Right atrium auricular region (tissue), 2 donors: ENCODE data around the gene RNF123. TPM values are rescaled to one million over a fixed set of nuclear protein-coding genes. Genes with fewer than 3 reads are reported as not detected.

Experiments used
- DNase-seq: peaks from one replicate; pipeline ENCODE4 v3.0.0-alpha.2; 2019; ENCODE audit warnings: low spot score
- H3K27ac ChIP-seq, 2 donors: fragments of 200-600 bp; sonication (generic); 1 replicate in 1 of 2; 2 replicates in 1 of 2; pipeline ENCODE4 v1.5.1; 2016 to 2019
- H3K27me3 ChIP-seq, 2 donors: fragments of 200-600 bp; sonication (generic); one replicate each; pipeline versions ENCODE4 v1.5.1 to v1.6.0; 2017 to 2019
- H3K36me3 ChIP-seq: fragments of 200-600 bp; sonication (generic); one replicate; pipeline ENCODE4 v1.5.1; 2016
- H3K4me1 ChIP-seq, 2 donors: fragments of 200-600 bp; sonication (generic); one replicate each; pipeline versions ENCODE4 v1.5.1 to v1.6.0; 2017 to 2019
- H3K4me3 ChIP-seq, 2 donors: fragments of 200-600 bp; sonication (generic); 1 replicate in 1 of 2; 2 replicates in 1 of 2; pipeline ENCODE4 v1.5.1; 2017 to 2019; ENCODE audit warnings: mild to moderate bottlenecking in 1 of 2, moderate library complexity in 1 of 2
- H3K9me3 ChIP-seq, 2 donors: fragments of 200-600 bp; sonication (generic); one replicate each; pipeline ENCODE4 v1.5.1; 2019
- total RNA-seq, 2 donors: library from RNA; depleted of rRNA; stranded (reverse); fragments of >200 nt; gene quantifications; one replicate each; pipeline ENCODE4 v1.1.0, GENCODE V29; 2016
- TF ChIP-seq, protein P1 (sequence below), 2 donors: fragments of 200-600 bp; sonication (generic); IDR thresholded peaks; one replicate each; pipeline ENCODE4 v1.5.1; 2019; ENCODE audit warnings: antibody characterized with exemption in 2 of 2

The RNF123 gene
- total RNA-seq, 2 donors from 2014 or later: 29.1 to 29.8 TPM

DNA sequence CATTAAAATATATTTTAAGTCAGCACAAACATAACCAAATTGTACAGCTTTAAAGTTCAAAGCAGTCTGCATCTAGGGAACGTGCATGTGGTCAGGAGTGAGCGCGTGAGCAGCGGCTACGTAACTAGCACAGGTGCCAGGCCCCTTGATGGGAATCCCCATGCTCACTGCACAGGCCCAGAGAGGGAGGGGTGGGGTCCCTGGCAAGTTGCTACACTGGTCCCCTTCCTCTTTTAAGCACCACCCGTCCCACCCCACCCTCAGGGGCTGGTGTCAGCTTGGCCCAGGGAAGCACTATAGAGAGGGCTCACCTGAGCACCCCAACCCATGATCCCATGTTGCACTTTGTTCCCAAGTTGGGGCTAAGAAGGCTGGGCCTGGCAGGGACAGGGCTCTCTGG lies 35.2 kb downstream of the RNF123 start:
- TF ChIP-seq, protein P1, sequence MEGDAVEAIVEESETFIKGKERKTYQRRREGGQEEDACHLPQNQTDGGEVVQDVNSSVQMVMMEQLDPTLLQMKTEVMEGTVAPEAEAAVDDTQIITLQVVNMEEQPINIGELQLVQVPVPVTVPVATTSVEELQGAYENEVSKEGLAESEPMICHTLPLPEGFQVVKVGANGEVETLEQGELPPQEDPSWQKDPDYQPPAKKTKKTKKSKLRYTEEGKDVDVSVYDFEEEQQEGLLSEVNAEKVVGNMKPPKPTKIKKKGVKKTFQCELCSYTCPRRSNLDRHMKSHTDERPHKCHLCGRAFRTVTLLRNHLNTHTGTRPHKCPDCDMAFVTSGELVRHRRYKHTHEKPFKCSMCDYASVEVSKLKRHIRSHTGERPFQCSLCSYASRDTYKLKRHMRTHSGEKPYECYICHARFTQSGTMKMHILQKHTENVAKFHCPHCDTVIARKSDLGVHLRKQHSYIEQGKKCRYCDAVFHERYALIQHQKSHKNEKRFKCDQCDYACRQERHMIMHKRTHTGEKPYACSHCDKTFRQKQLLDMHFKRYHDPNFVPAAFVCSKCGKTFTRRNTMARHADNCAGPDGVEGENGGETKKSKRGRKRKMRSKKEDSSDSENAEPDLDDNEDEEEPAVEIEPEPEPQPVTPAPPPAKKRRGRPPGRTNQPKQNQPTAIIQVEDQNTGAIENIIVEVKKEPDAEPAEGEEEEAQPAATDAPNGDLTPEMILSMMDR (IDR thresholded peaks at IDR 0.05): no peak
- no peaks in the 10 kb centered on the region for H3K27me3 ChIP-seq
- peak overlapping the region; percentile 44 to 99 for H3K4me3 ChIP-seq
- H3K4me1 ChIP-seq: peaks cover 0 to 26% of the 10 kb centered on the region in 2 donors
- no peak for DNase-seq
- H3K27ac ChIP-seq: peak overlapping the region; percentile 91 to 94
- no peaks in the 10 kb centered on the region for H3K9me3 ChIP-seq
- H3K36me3 ChIP-seq: peaks cover 47% of the 10 kb centered on the region

DNA sequence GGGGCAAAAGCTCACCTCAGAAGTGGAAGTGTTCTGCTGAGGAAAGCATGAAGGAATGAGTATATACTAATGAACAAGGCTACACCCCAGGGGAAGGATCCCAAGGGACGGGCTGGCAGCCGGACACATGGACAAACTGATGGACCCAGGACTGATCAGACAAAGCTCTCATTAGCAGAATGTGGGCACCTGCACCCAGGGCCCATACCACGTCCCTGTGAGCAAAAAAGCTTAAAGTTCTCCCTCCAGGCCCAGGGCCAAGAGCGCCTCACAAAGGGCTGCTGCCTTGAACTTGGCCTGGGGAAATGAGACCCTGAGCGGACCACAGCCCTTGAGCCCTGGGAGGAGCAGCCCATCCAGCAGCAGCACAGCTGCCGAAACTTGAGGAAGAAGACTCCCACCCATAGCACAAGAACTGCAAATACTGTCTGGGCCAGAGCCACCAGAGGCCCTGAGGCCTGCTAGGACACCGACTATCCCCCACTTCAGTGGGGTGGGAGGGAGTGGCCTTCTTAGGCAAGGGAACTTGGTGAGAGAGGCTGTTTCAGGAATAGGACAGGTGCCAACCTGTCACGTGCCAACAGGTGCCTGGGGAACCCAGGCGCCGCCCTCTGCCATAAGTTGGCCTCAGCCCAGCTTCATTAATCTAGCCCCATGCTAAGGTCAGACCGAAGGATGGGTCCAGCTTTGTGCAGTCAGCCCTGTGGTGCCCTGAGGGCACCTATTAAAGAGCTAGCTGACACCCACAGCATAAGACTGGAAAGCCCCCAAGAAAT lies 36.7 kb downstream of the RNF123 start:
- no peaks in the 10 kb centered on the region for H3K27me3 ChIP-seq
- DNase-seq: no peak
- no peak overlapping the region for H3K4me3 ChIP-seq
- no peaks in the 10 kb centered on the region for H3K9me3 ChIP-seq
- peaks cover 56% of the 10 kb centered on the region for H3K36me3 ChIP-seq
- H3K4me1 ChIP-seq: peaks cover 0 to 26% of the 10 kb centered on the region in 2 donors
- TF ChIP-seq, protein P1 (IDR thresholded peaks at IDR 0.05): no peak
- no peak overlapping the region for H3K27ac ChIP-seq

DNA sequence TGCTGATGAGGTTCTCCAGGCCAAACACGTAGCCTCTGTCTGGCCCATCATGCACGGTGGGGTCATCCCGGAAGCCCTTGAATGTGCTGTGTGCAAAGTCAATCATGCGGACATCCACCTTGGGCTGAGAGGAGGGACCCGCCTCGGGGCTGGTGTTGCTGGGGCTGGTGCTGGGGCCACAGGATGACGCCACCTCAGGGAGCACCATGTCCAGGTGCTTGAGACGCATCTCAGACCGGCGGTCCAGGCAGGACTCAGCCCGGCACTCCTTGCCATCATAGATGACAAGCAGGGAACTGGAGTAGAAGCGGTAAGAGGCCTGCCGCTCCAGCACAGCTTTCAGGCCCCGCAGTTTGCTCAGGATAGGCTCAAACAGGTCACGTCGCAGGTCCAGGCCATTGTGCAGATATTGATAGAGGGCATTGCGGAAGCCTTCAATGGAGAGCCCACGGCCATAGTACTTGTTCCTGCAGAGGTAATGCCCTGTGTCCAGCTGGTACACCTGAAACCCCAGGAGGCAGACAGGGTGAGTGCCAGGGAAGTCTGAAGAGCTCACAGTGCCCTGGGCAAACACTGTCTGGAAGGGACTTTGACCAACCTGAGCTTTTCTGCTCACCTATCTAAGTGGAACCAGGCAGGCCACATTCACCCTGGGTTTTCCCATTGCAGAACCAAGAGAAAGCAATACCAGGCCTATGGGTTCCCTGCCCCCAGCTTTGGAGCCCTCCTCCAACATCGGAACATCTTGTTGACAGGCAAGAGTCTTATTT lies 38.0 kb downstream of the RNF123 start:
- TF ChIP-seq, protein P1 (IDR thresholded peaks at IDR 0.05): no peak
- H3K4me3 ChIP-seq: no peak overlapping the region
- no peaks in the 10 kb centered on the region for H3K27me3 ChIP-seq
- no peak overlapping the region for H3K27ac ChIP-seq
- no peaks in the 10 kb centered on the region for H3K9me3 ChIP-seq
- peaks cover 0 to 21% of the 10 kb centered on the region in 2 donors for H3K4me1 ChIP-seq
- peaks cover 58% of the 10 kb centered on the region for H3K36me3 ChIP-seq
- DNase-seq: no peak

DNA sequence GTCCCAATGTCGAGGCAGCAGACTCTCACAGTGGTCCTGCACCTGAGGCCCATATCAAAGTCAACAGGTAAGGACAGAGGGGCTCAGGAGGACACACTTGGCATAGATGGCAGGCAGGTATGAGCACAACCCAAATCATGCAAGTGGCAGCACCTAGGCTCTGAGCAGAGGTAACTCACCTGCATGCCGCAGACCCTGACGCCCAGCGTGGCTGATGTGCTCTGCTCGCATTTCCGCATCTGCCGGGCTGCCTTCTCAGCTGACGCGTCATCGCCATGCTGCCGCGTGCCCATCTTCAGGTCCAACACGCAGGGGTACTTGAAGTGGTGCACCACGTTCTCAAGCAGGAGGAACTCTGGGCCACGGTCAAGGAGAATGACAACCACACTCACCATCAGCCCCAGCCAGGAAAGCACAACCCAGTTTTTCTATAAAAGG lies 38.6 kb downstream of the RNF123 start:
- Histone ChIP-seq H3K4me3 (no peak overlapping the region), H3K36me3 (peaks cover 62% of the 10 kb centered on the region), H3K27me3 (no peaks in the 10 kb centered on the region), H3K27ac (no peak overlapping the region), H3K9me3 (no peaks in the 10 kb centered on the region), H3K4me1 (peaks cover 0 to 15% of the 10 kb centered on the region in 2 donors)
- no peak for DNase-seq
- TF ChIP-seq, protein P1 (IDR thresholded peaks at IDR 0.05): no peak

DNA sequence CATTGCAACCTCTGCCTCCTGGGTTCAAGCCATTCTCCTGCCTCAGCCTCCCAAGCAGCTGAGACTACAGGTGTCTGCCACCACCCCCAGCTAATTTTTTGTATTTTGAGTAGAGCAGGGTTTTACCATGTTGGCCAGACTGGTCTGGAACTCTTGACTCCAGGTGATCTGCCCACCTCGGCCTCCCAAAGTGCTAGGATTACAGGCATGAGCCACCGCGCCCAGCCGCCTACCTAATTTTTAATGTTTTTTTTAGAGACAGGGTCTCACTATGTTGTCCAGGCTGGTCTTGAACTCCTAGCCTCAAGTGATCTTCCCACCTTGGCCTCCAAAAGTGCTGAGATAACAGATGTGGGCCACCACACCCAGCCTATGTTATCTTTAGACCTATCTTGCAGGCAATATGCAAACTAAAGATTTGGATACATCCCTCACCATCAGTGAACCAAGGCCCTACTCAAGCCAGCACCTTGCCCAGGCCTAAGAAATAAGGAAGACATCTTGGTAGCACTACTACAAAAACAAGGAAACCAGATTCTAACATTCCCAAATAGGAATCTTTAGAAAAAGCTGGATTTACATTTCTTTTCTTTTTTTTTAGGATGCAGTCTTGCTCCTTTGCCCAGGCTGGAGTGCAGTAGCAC lies 40.7 kb downstream of the RNF123 start:
- TF ChIP-seq, protein P1 (IDR thresholded peaks at IDR 0.05): no peak
- H3K4me3 ChIP-seq: no peak overlapping the region
- no peak overlapping the region for H3K27ac ChIP-seq
- H3K36me3 ChIP-seq: peaks cover 79% of the 10 kb centered on the region
- H3K27me3 ChIP-seq: no peaks in the 10 kb centered on the region
- no peak for DNase-seq
- no peaks in the 10 kb centered on the region for H3K9me3 ChIP-seq
- no peaks in the 10 kb centered on the region for H3K4me1 ChIP-seq
